ENCODE results near the gene RCOR1. TPM values are rescaled to one million over a fixed set of nuclear protein-coding genes. Genes with fewer than 3 reads are reported as not detected.

RCOR1 gene
- total and polyA plus RNA-seq, 2 of the 8 experiments (the other 6 are each of a cell fraction or from before 2014, with no cell fraction given) = 12.3 to 26.3 TPM

GRCh38 chr14:102746634-102747438, 154.4 kb downstream of the RCOR1 start (continued):
- TF ChIP-seq SP4 (IDR thresholded peaks at IDR 0.05; ENCODE audit: low read length) (no peak), TAF1 (IDR thresholded peaks at IDR 0.05; ENCODE audit: low read depth, low read length) (no peak), TCF12 (IDR thresholded peaks at IDR 0.05; ENCODE audit: low read depth, low read length) (no peak), BACH1 (IDR thresholded peaks at IDR 0.05; ENCODE audit: low read length) (no peak), MAFK (IDR thresholded peaks at IDR 0.05; ENCODE audit: low read depth, low read length) (no peak), FOSL1 (IDR thresholded peaks at IDR 0.05; ENCODE audit: insufficient read depth, low read depth, low read length) (no peak), KDM1A (IDR thresholded peaks at IDR 0.05; ENCODE audit: borderline replicate concordance, low read length) (no peak), EGR1 (IDR thresholded peaks at IDR 0.05; ENCODE audit: borderline replicate concordance, low read depth, low read length) (no peak), RBBP5 (IDR thresholded peaks at IDR 0.05; ENCODE audit: borderline replicate concordance, low read depth, low read length) (no peak)
